GM12878 (cell line): ENCODE data around the gene RBPJ. TPM values are rescaled to one million over a fixed set of nuclear protein-coding genes. Genes with fewer than 3 reads are reported as not detected.

Experiments
- ATAC-seq: fragments of 200-7000 bp; cut with Tn5 transposase; 3 replicates; pipeline ENCODE4 v1.9.1; 2020; ENCODE audit warnings: mild to moderate bottlenecking, moderate library complexity
- BruUV-seq: library from RNA; stranded (reverse); fragments of 400-500 nt; replicated peaks from 2 replicates; lab custom pipeline; 2021; lab: Mats Ljungman, UMichigan
- CTCF ChIA-PET: fragments of 300-600 bp; sonication (Branson Sonifier 250); formaldehyde crosslinking; extraction: SDS; loops from one replicate; lab custom pipeline; 2021; ENCODE audit warnings: inconsistent platforms; lab: Yijun Ruan, JAX
- POLR2A ChIA-PET: fragments of 350-600 bp; formaldehyde crosslinking; extraction: SDS; loops from one replicate; lab custom pipeline; 2021; ENCODE audit warnings: inconsistent platforms; lab: Charles Lee
- RAD21 ChIA-PET: fragments of 300-600 bp; sonication (Branson Sonifier 250); formaldehyde crosslinking; loops from one replicate; lab custom pipeline; 2023; ENCODE audit warnings: antibody characterized with exemption; ENCODE audit not compliant: unreplicated experiment; lab: Charles Lee
- SMC1A ChIA-PET: fragments of 300-600 bp; sonication (Branson Sonifier 250); formaldehyde crosslinking; loops from one replicate; lab custom pipeline; 2023; ENCODE audit not compliant: unreplicated experiment, uncharacterized antibody; lab: Charles Lee
- DNase-seq: peaks from one replicate; pipeline ENCODE4 v3.0.0-alpha.2; 2011; ENCODE audit warnings: low read depth, low spot score
- FAIRE-seq: peaks from 3 replicates; lab custom pipeline; 2011; peaks lifted over from hg19 to GRCh38; lab: Jason Lieb, UNC
- H2AFZ ChIP-seq: 2 replicates; pipeline ENCODE4 v1.6.0; 2011; ENCODE audit warnings: low read depth, low read length, control low read depth; ENCODE audit not compliant: control insufficient read depth
- H3K27ac ChIP-seq: 2 replicates; pipeline ENCODE4 v1.5.1; 2011; ENCODE audit warnings: control low read depth; ENCODE audit not compliant: control insufficient read depth, insufficient read depth
- H3K27me3 ChIP-seq, 2 experiments: replicated peaks in 1 of 2; 2 replicates each; pipeline versions ENCODE4 v1.6.0 to v1.6.1; 2011; ENCODE audit warnings: low read length in 1 of 2; ENCODE audit not compliant: control insufficient read depth in 2 of 2, insufficient read depth in 2 of 2
- H3K36me3 ChIP-seq, 2 experiments: 2 replicates each; pipeline ENCODE4 v1.5.1; 2011; ENCODE audit warnings: low read length in 1 of 2; ENCODE audit not compliant: control insufficient read depth in 2 of 2, insufficient read depth in 2 of 2
- H3K4me1 ChIP-seq: 2 replicates; pipeline ENCODE4 v1.6.1; 2011; ENCODE audit warnings: mild to moderate bottlenecking, low read length, moderate library complexity, mixed read lengths; ENCODE audit not compliant: control insufficient read depth, insufficient read depth
- H3K4me2 ChIP-seq: 2 replicates; pipeline ENCODE4 v1.6.0; 2011; ENCODE audit warnings: control low read depth; ENCODE audit not compliant: control insufficient read depth, insufficient read depth
- H3K4me3 ChIP-seq: fragments of 200-600 bp; sonication (generic); 2 replicates; pipeline ENCODE4 v1.5.1; 2016
- H3K79me2 ChIP-seq: 2 replicates; pipeline ENCODE4 v1.6.0; 2011; ENCODE audit warnings: low read length; ENCODE audit not compliant: control insufficient read depth, insufficient read depth
- H3K9ac ChIP-seq: 2 replicates; pipeline ENCODE4 v1.8.0; 2011; ENCODE audit warnings: low read length, control low read depth, mixed read lengths; ENCODE audit not compliant: control insufficient read depth, insufficient read depth
- H3K9me3 ChIP-seq: replicated peaks from 3 replicates; pipeline ENCODE4 v1.5.1; 2011; ENCODE audit warnings: mild to moderate bottlenecking, low read length; ENCODE audit not compliant: control insufficient read depth, insufficient read depth
- H4K20me1 ChIP-seq: 2 replicates; pipeline ENCODE4 v1.6.0; 2011; ENCODE audit not compliant: control insufficient read depth, insufficient read depth
- BCL11A ChIP-seq: IDR thresholded peaks from 2 replicates; pipeline ENCODE4 v1.6.1; 2011; ENCODE audit warnings: low read depth, low read length
- BHLHE40 ChIP-seq, 2 experiments: fragments of 450-650 bp in 1 of 2; IDR thresholded peaks; 2 replicates each; pipeline ENCODE4 v1.6.1; 2011 to 2017; ENCODE audit warnings: low read depth in 2 of 2, borderline replicate concordance in 1 of 2, improper control_type of control experiment in 1 of 2, low read length in 1 of 2, mild to moderate bottlenecking in 1 of 2
- FOXM1 ChIP-seq: IDR thresholded peaks from 2 replicates; pipeline ENCODE4 v1.6.1; 2012; ENCODE audit warnings: low read depth, mild to moderate bottlenecking, inconsistent platforms, low read length, moderate library complexity
- JUNB ChIP-seq: IDR thresholded peaks from 2 replicates; pipeline ENCODE4 v1.6.1; 2016; ENCODE audit warnings: antibody characterized with exemption, mild to moderate bottlenecking
- POLR2AphosphoS2 ChIP-seq: IDR thresholded peaks from 2 replicates; pipeline ENCODE4 v1.6.1; 2011; ENCODE audit warnings: low read depth, mild to moderate bottlenecking, low read length, improper control_type of control experiment, moderate library complexity
- RB1 ChIP-seq: fragments of 450-650 bp; formaldehyde crosslinking; IDR thresholded peaks from 2 replicates; pipeline ENCODE4 v1.6.1; 2017; ENCODE audit warnings: mild to moderate bottlenecking, borderline replicate concordance
- TBL1XR1 ChIP-seq: IDR thresholded peaks from 2 replicates; pipeline ENCODE4 v1.6.1; 2012; ENCODE audit warnings: low read depth, low read length, improper control_type of control experiment
- WGBS: methylation state at CpG from one replicate; pipeline ENCODE4 v1.1.6; 2016; ENCODE audit warnings: low lambda C conversion rate; ENCODE audit not compliant: insufficient replicate concordance, insufficient coverage; ENCODE audit errors: missing lambda C conversion rate; 5-methylcytosine and 5-hydroxymethylcytosine counted together
- in situ Hi-C: fragments of 300-500 bp; cut with MboI; formaldehyde crosslinking; loops from 9 replicates; pipeline ENCODE4 v1.14.3; 2018; ENCODE audit warnings: mixed read lengths
- intact Hi-C: fragments of 100-400 bp; cut with micrococcal nuclease; formaldehyde crosslinking; loops from one replicate; pipeline ENCODE4 v1.14.2; 2022; ENCODE audit not compliant: unreplicated experiment
- polyA plus RNA-seq, 11 experiments: library from polyadenylated mRNA; depleted of rRNA in 4 of 11; unstranded in 6 of 11; stranded (reverse) in 5 of 11; fragments of >200 nt; fragmentation: Nextera tagmentation in 4 of 11; fragmentation: Illumina TruSeq in 1 of 11; extraction: Ambion mirVana in 4 of 11; extraction: Trizol in 1 of 11; gene quantifications; 1 replicate in 1 of 11; 2 replicates in 10 of 11; pipeline versions ENCODE4 v1.2.1 to v1.2.3, GENCODE V29; 2011 to 2016; ENCODE audit warnings: inconsistent platforms in 2 of 11, missing spikeins in 2 of 11, low read depth in 1 of 11
- total RNA-seq, 4 experiments: library from RNA; depleted of rRNA in 3 of 4; stranded (reverse); fragments of >200 nt in 3 of 4; fragmentation: Illumina TruSeq in 1 of 4; extraction: Trizol in 1 of 4; gene quantifications; 2 replicates each; pipeline versions ENCODE4 v1.2.1 to v1.2.3, GENCODE V29; 2013 to 2021
- TF ChIP-seq, protein P1 (sequence below): fragments of 450-650 bp; IDR thresholded peaks from 2 replicates; pipeline ENCODE4 v1.6.1; 2017; ENCODE audit warnings: low read depth, mild to moderate bottlenecking, moderate library complexity
- TF ChIP-seq, protein P2 (sequence below), 3 experiments: IDR thresholded peaks in 2 of 3; conservative IDR thresholded peaks in 1 of 3; 2 replicates each; pipeline ENCODE4 v1.5.1; 2011; ENCODE audit warnings: low read depth in 3 of 3, low read length in 3 of 3, mild to moderate bottlenecking in 3 of 3, control low read depth in 2 of 3, moderate library complexity in 2 of 3, inconsistent platforms in 1 of 3, mixed read lengths in 1 of 3; ENCODE audit not compliant: control insufficient read depth in 2 of 3, insufficient read depth in 1 of 3; ENCODE audit errors: extremely low read depth in 1 of 3
- TF ChIP-seq, protein P3 (sequence below): IDR thresholded peaks from 2 replicates; pipeline ENCODE4 v1.6.1; 2011; ENCODE audit warnings: low read depth, low read length, improper control_type of control experiment, borderline replicate concordance

RBPJ gene
- total and polyA plus RNA-seq, 10 of the 15 experiments (the other 5 are each of a cell fraction or from before 2014, with no cell fraction given): 24.5 to 87.6 (median 41.6) TPM

DNA sequence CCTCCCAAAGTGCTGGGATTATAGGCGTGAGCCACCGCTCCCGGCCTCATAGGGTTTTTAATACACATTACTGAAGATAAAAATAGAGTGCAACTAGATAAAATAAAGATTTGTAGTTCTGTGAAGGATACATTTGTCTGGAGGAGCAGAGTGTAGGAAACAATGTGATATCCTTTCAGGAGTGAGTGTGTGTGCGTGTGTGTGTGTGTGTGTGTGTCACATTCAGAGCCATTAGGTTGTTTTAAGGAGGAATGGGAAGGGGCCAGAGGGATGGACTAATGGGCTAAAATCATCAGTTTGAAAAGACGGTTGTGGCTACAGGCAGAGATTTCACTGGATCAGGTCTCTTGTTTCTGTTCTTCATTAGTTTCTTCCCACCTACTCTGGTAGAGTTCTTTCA, 40.0 kb downstream of the RBPJ start:
- Histone ChIP-seq H4K20me1 (no peaks in the 10 kb centered on the region), H3K4me3 (no peak overlapping the region), H3K4me2 (no peak overlapping the region; the same call in 1 of the 2 replicates), H3K27ac (no peak overlapping the region), H3K4me1 (peaks cover 11% of the 10 kb centered on the region), H3K9ac (no peak overlapping the region), H3K27me3 (no peaks in the 10 kb centered on the region), H3K9me3 (no peaks in the 10 kb centered on the region), H3K36me3 (no peaks in the 10 kb centered on the region; a peak in 1 of 4 replicates), H2AFZ (no peak overlapping the region), H3K79me2 (peaks cover 30% of the 10 kb centered on the region)
- ChIA-PET CTCF (interaction anchor here (1.0 to 1.5 kb wide), 3 partner anchors 12 to 30 kb away, joined by 3 to 5 read pairs (median 3); no protein-coding TSS in a partner anchor), POLR2A (interaction anchor here (0.5 kb wide), 1 partner anchor 27 kb away, joined by 4 read pairs; no protein-coding TSS in a partner anchor), RAD21 (no interaction called here), SMC1A (interaction anchor here (0.7 to 1.5 kb wide), 5 partner anchors 11 to 40 kb away, joined by 3 to 12 read pairs (median 3); no protein-coding TSS in a partner anchor)
- WGBS: 79% methylated on average over 5 of the region's 5 CpGs
- ATAC-seq (no peak; the same call in 2 of the 3 replicates), FAIRE-seq (no peak), DNase-seq (no peak)
- in situ Hi-C loops (no loop called here), intact Hi-C loops (no loop called here)
- TF ChIP-seq BCL11A: no peak
- no peak for TF ChIP-seq POLR2AphosphoS2
- TF ChIP-seq JUNB: no peak
- BruUV-seq: no TSS peak

DNA sequence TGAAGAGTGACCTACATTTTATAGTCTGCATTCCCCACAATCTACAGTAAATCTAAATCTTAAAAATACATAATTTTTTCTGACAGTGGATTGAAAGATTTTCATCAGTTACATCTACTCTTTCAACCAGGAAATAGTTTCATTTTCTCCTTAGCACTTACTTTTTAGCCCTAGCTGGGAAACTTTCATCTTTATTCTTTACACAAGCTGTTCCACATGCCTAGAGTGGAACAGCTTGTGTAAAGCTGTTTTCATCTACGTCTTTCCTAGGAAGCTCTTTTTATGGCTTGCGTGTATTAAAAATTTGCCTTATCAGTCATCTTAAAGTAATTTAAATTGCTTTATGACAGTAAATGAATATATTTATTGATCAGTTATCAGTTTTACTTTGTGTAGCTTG, 40.5 kb downstream of the RBPJ start:
- no peak overlapping the region; the same call in 1 of the 2 replicates for H3K4me2 ChIP-seq
- no TSS peak for BruUV-seq
- H3K27ac ChIP-seq: no peak overlapping the region
- H3K9ac ChIP-seq: no peak overlapping the region
- no peaks in the 10 kb centered on the region for H4K20me1 ChIP-seq
- ChIA-PET CTCF (interaction anchor here (0.6 to 1.5 kb wide), 4 partner anchors 9 to 375 kb away, joined by 3 to 5 read pairs (median 4); no protein-coding TSS in a partner anchor), SMC1A (interaction anchor here (0.7 to 1.5 kb wide), 6 partner anchors 11 to 41 kb away, joined by 3 to 12 read pairs (median 3); no protein-coding TSS in a partner anchor), RAD21 (interaction anchor here (0.8 kb wide), 1 partner anchor 41 kb away, joined by 3 read pairs; no protein-coding TSS in a partner anchor), POLR2A (interaction anchor here (0.5 kb wide), 1 partner anchor 27 kb away, joined by 4 read pairs; no protein-coding TSS in a partner anchor)
- H3K4me1 ChIP-seq: peaks cover 8% of the 10 kb centered on the region; the same call in 1 of the 2 replicates
- peaks cover 28% of the 10 kb centered on the region for H3K79me2 ChIP-seq
- H3K36me3 ChIP-seq: no peaks in the 10 kb centered on the region; a peak in 1 of 4 replicates
- H3K4me3 ChIP-seq: no peak overlapping the region
- no peak overlapping the region for H2AFZ ChIP-seq
- H3K27me3 ChIP-seq: no peaks in the 10 kb centered on the region
- FAIRE-seq (no peak), ATAC-seq (no peak), DNase-seq (no peak)
- no peaks in the 10 kb centered on the region for H3K9me3 ChIP-seq
- 98% methylated on average over 2 of the region's 2 CpGs for WGBS
- in situ Hi-C loops: no loop called here
- intact Hi-C loops: no loop called here
- TF ChIP-seq TBL1XR1: no peak
- no peak for TF ChIP-seq BCL11A
- TF ChIP-seq, protein P1, sequence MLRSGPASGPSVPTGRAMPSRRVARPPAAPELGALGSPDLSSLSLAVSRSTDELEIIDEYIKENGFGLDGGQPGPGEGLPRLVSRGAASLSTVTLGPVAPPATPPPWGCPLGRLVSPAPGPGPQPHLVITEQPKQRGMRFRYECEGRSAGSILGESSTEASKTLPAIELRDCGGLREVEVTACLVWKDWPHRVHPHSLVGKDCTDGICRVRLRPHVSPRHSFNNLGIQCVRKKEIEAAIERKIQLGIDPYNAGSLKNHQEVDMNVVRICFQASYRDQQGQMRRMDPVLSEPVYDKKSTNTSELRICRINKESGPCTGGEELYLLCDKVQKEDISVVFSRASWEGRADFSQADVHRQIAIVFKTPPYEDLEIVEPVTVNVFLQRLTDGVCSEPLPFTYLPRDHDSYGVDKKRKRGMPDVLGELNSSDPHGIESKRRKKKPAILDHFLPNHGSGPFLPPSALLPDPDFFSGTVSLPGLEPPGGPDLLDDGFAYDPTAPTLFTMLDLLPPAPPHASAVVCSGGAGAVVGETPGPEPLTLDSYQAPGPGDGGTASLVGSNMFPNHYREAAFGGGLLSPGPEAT: no peak
- no peak for TF ChIP-seq FOXM1
- no peak for TF ChIP-seq BHLHE40 (IDR thresholded peaks at IDR 0.05; ENCODE audit: borderline replicate concordance in 1 of 2, low read depth in 2 of 2, low read length in 1 of 2)
- TF ChIP-seq, protein P2, sequence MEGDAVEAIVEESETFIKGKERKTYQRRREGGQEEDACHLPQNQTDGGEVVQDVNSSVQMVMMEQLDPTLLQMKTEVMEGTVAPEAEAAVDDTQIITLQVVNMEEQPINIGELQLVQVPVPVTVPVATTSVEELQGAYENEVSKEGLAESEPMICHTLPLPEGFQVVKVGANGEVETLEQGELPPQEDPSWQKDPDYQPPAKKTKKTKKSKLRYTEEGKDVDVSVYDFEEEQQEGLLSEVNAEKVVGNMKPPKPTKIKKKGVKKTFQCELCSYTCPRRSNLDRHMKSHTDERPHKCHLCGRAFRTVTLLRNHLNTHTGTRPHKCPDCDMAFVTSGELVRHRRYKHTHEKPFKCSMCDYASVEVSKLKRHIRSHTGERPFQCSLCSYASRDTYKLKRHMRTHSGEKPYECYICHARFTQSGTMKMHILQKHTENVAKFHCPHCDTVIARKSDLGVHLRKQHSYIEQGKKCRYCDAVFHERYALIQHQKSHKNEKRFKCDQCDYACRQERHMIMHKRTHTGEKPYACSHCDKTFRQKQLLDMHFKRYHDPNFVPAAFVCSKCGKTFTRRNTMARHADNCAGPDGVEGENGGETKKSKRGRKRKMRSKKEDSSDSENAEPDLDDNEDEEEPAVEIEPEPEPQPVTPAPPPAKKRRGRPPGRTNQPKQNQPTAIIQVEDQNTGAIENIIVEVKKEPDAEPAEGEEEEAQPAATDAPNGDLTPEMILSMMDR (IDR thresholded peaks at IDR 0.05 in 2 of 3, conservative IDR thresholded peaks at IDR 0.05 in 1 of 3; ENCODE audit: control insufficient read depth in 2 of 3, extremely low read depth in 1 of 3, insufficient read depth in 1 of 3, low read depth in 3 of 3, low read length in 3 of 3): no peak
- TF ChIP-seq RB1: no peak
- TF ChIP-seq, protein P3, sequence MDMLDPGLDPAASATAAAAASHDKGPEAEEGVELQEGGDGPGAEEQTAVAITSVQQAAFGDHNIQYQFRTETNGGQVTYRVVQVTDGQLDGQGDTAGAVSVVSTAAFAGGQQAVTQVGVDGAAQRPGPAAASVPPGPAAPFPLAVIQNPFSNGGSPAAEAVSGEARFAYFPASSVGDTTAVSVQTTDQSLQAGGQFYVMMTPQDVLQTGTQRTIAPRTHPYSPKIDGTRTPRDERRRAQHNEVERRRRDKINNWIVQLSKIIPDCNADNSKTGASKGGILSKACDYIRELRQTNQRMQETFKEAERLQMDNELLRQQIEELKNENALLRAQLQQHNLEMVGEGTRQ: no peak
